ENCODE measurements around the gene C10orf90. TPM values are rescaled to one million over a fixed set of nuclear protein-coding genes. Genes with fewer than 3 reads are reported as not detected.
A peak's percentile ranks its signal among the peaks of the same experiment; 100 is the strongest.

The C10orf90 gene
- total RNA-seq, 1 experiment from 2014 or later: not detected

- H3K27ac Mint-ChIP-seq (ENCODE audit: low read depth, unreplicated experiment): no peak overlapping the region
Observed at GRCh38 chr10:126458466-126458865, 212.0 kb downstream of the C10orf90 start.

GRCh38 chr10:126456632-126457031 is 213.9 kb downstream of the C10orf90 start:
- no peak overlapping the region for H3K4me3 Mint-ChIP-seq (ENCODE audit: unreplicated experiment)
- no peak overlapping the region for H3K27ac Mint-ChIP-seq (ENCODE audit: low read depth, unreplicated experiment)
- ChIA-PET POLR2A (no interaction called here), CTCF (no interaction called here)
- H3K4me1 Mint-ChIP-seq (ENCODE audit: insufficient read depth, unreplicated experiment): peaks cover 10% of the 10 kb centered on the region
- no TSS peak for BruUV-seq (replicated peaks)
- H3K36me3 Mint-ChIP-seq (ENCODE audit: insufficient read depth, unreplicated experiment): no peaks in the 10 kb centered on the region
- no peak for TF ChIP-seq CTCF (IDR thresholded peaks at IDR 0.05; ENCODE audit: unreplicated experiment)
- no peaks in the 10 kb centered on the region for H3K27me3 Mint-ChIP-seq (ENCODE audit: insufficient read depth, unreplicated experiment)
- DNase-seq (ENCODE audit: unreplicated experiment): no peak
- intact Hi-C loops (cut with micrococcal nuclease): no loop called here
- H3K9me3 Mint-ChIP-seq (ENCODE audit: unreplicated experiment): no peaks in the 10 kb centered on the region

More at GRCh38 chr10:126458466-126458865, 212.0 kb downstream of the C10orf90 start:
- Mint-ChIP-seq H3K36me3 (ENCODE audit: insufficient read depth, unreplicated experiment) (peaks cover 5% of the 10 kb centered on the region), H3K4me1 (ENCODE audit: insufficient read depth, unreplicated experiment) (peaks cover 10% of the 10 kb centered on the region), H3K9me3 (ENCODE audit: unreplicated experiment) (no peaks in the 10 kb centered on the region), H3K4me3 (ENCODE audit: unreplicated experiment) (no peak overlapping the region), H3K27me3 (ENCODE audit: insufficient read depth, unreplicated experiment) (no peaks in the 10 kb centered on the region)
- no peak for TF ChIP-seq CTCF (IDR thresholded peaks at IDR 0.05; ENCODE audit: unreplicated experiment)
- CTCF ChIA-PET: interaction anchor here (0.5 to 0.7 kb wide), 2 partner anchors 10 to 28 kb away, joined by 3 to 4 read pairs; no protein-coding TSS in a partner anchor
- DNase-seq (ENCODE audit: unreplicated experiment): peak; percentile 59
- no TSS peak for BruUV-seq (replicated peaks)
- intact Hi-C loops (cut with micrococcal nuclease): no loop called here
- POLR2A ChIA-PET: interaction anchor here (0.7 to 1.1 kb wide), 2 partner anchors 25 to 1350 kb away, joined by 3 to 4 read pairs; no protein-coding TSS in a partner anchor

GRCh38 chr10:126455766-126456405 is 214.6 kb downstream of the C10orf90 start:
- Mint-ChIP-seq H3K4me1 (ENCODE audit: insufficient read depth, unreplicated experiment) (peaks cover 10% of the 10 kb centered on the region), H3K27ac (ENCODE audit: low read depth, unreplicated experiment) (no peak overlapping the region), H3K9me3 (ENCODE audit: unreplicated experiment) (no peaks in the 10 kb centered on the region), H3K27me3 (ENCODE audit: insufficient read depth, unreplicated experiment) (no peaks in the 10 kb centered on the region), H3K36me3 (ENCODE audit: insufficient read depth, unreplicated experiment) (no peaks in the 10 kb centered on the region), H3K4me3 (ENCODE audit: unreplicated experiment) (no peak overlapping the region)
- no TSS peak for BruUV-seq (replicated peaks)
- no peak for TF ChIP-seq CTCF (IDR thresholded peaks at IDR 0.05; ENCODE audit: unreplicated experiment)
- intact Hi-C loops (cut with micrococcal nuclease): no loop called here
- ChIA-PET CTCF (no interaction called here), POLR2A (no interaction called here)
- no peak for DNase-seq (ENCODE audit: unreplicated experiment)

GRCh38 chr10:126455036-126455765 is 215.3 kb downstream of the C10orf90 start:
- Mint-ChIP-seq H3K4me1 (ENCODE audit: insufficient read depth, unreplicated experiment) (peaks cover 9% of the 10 kb centered on the region), H3K27me3 (ENCODE audit: insufficient read depth, unreplicated experiment) (no peaks in the 10 kb centered on the region), H3K36me3 (ENCODE audit: insufficient read depth, unreplicated experiment) (no peaks in the 10 kb centered on the region), H3K4me3 (ENCODE audit: unreplicated experiment) (no peak overlapping the region), H3K27ac (ENCODE audit: low read depth, unreplicated experiment) (no peak overlapping the region), H3K9me3 (ENCODE audit: unreplicated experiment) (peaks cover 5% of the 10 kb centered on the region)
- no peak for TF ChIP-seq CTCF (IDR thresholded peaks at IDR 0.05; ENCODE audit: unreplicated experiment)
- no TSS peak for BruUV-seq (replicated peaks)
- no peak for DNase-seq (ENCODE audit: unreplicated experiment)
- ChIA-PET POLR2A (no interaction called here), CTCF (no interaction called here)
- intact Hi-C loops (cut with micrococcal nuclease): no loop called here
